ENCODE measurements around the gene B3GAT2. TPM values are rescaled to one million over a fixed set of nuclear protein-coding genes. Genes with fewer than 3 reads are reported as not detected.

Gene B3GAT2
- total RNA-seq, 2 donors from 2014 or later: 0.31 to 0.42 TPM

DNA sequence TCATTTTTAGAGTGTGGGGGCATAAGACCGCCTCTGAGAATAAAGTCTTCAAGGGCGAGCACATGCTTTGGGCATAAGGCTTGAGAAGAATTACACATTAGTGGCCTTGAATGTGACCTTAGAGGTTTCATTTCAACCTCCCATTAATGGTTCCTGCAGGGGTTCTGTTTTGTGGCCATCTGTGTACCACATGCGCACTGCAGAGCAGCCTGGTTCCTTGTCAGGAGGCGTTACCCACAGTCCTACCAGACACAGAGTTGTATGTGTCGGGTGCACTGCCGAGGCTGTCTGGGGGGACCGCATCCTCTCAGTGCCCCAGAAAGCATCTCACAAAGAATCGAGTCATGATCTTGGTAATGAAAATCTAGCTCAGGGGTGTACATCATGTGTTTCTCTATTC lies 115.7 kb downstream of the B3GAT2 start:
- no peak overlapping the region for H3K4me3 ChIP-seq (ENCODE audit: low read length)
- no peaks in the 10 kb centered on the region for H3K27me3 ChIP-seq (ENCODE audit: control insufficient read depth, insufficient read depth, low read length, poor library complexity, severe bottlenecking)
- TF ChIP-seq, protein P1, sequence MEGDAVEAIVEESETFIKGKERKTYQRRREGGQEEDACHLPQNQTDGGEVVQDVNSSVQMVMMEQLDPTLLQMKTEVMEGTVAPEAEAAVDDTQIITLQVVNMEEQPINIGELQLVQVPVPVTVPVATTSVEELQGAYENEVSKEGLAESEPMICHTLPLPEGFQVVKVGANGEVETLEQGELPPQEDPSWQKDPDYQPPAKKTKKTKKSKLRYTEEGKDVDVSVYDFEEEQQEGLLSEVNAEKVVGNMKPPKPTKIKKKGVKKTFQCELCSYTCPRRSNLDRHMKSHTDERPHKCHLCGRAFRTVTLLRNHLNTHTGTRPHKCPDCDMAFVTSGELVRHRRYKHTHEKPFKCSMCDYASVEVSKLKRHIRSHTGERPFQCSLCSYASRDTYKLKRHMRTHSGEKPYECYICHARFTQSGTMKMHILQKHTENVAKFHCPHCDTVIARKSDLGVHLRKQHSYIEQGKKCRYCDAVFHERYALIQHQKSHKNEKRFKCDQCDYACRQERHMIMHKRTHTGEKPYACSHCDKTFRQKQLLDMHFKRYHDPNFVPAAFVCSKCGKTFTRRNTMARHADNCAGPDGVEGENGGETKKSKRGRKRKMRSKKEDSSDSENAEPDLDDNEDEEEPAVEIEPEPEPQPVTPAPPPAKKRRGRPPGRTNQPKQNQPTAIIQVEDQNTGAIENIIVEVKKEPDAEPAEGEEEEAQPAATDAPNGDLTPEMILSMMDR (conservative IDR thresholded peaks at IDR 0.05): no peak
- WGBS, 2 experiments (ENCODE audit: insufficient coverage in 1 of 2, insufficient read length in 1 of 2): 97 to 98% methylated on average over 4 to 8 of the region's 8 CpGs
- peaks cover 6% of the 10 kb centered on the region for H3K36me3 ChIP-seq (ENCODE audit: control insufficient read depth, insufficient read depth, low read length)
- no peak overlapping the region for H3K9ac ChIP-seq (ENCODE audit: extremely low read depth, low read length, poor library complexity, severe bottlenecking)
- no peaks in the 10 kb centered on the region for H3K9me3 ChIP-seq (ENCODE audit: control insufficient read depth, low read length)
- Mint-ChIP-seq H3K9me3 (no peaks in the 10 kb centered on the region), H3K27me3 (ENCODE audit: insufficient read depth) (no peaks in the 10 kb centered on the region), H3K4me1 (no peaks in the 10 kb centered on the region), H3K4me3 (no peak overlapping the region), H3K27ac (no peak overlapping the region), H3K36me3 (ENCODE audit: low read depth) (no peaks in the 10 kb centered on the region)
- H3K27ac ChIP-seq (ENCODE audit: low read depth, low read length): no peak overlapping the region
- no peaks in the 10 kb centered on the region for H3K4me1 ChIP-seq (ENCODE audit: control insufficient read depth, insufficient read depth, low read length)
- DNase-seq: no peak

DNA sequence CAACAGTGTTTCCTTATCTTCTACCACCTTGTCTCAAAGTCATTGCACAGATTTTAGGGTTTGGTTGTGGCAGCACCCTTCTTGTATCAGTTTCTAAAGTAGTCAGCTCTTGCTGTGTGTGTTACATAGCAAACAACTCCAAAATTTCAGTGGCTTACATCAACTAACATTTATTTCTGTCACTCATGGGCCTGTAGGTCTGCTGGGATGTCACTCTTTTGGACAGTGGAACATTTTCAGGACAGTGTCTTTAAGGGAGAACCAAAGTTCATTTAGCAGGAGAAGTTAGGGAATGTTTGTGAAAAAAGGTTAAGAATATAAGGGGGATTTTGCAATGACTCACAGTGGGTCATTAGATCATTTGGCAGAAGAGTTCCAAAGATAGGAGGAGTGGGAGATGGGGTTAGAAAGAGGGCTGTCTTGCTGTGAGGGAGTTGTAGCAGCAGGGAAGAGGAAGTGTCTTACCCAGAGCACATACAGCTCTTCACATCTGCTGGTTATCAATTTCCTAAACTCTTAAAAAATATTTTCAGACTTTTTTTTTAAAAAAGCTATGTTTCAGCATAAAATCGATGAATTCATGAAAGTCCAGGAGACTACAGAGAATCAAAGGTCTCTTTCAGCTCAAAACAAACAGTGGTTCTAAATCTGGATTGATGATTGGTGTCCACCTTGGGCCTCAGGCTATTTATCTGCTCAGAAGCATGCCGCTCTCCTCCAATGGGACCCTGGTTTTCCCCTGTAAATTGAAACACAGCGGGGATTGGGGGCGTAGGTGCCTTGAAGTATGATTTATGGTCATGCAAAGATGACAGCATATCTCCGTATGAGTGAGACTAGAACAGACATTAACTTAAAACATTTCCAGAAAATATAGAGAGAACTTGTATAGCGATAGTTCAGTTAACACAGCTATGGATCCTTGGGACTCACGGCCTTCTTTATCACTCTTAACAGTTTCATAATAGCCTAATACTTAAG lies 117.3 kb downstream of the B3GAT2 start:
- H3K27ac Mint-ChIP-seq: no peak overlapping the region
- Histone ChIP-seq H3K9me3 (ENCODE audit: control insufficient read depth, low read length) (no peaks in the 10 kb centered on the region), H3K27me3 (ENCODE audit: control insufficient read depth, insufficient read depth, low read length, poor library complexity, severe bottlenecking) (no peaks in the 10 kb centered on the region), H3K4me3 (ENCODE audit: low read length) (no peak overlapping the region), H3K36me3 (ENCODE audit: control insufficient read depth, insufficient read depth, low read length) (peaks cover 6% of the 10 kb centered on the region), H3K4me1 (ENCODE audit: control insufficient read depth, insufficient read depth, low read length) (no peaks in the 10 kb centered on the region), H3K27ac (ENCODE audit: low read depth, low read length) (no peak overlapping the region), H3K9ac (ENCODE audit: extremely low read depth, low read length, poor library complexity, severe bottlenecking) (no peak overlapping the region)
- no peaks in the 10 kb centered on the region for H3K36me3 Mint-ChIP-seq (ENCODE audit: low read depth)
- H3K9me3 Mint-ChIP-seq: no peaks in the 10 kb centered on the region
- TF ChIP-seq, protein P1 (conservative IDR thresholded peaks at IDR 0.05): no peak
- DNase-seq: no peak
- H3K4me3 Mint-ChIP-seq: no peak overlapping the region
- H3K4me1 Mint-ChIP-seq: no peaks in the 10 kb centered on the region
- no peaks in the 10 kb centered on the region for H3K27me3 Mint-ChIP-seq (ENCODE audit: insufficient read depth)
- WGBS, 2 experiments (ENCODE audit: insufficient coverage in 1 of 2, insufficient read length in 1 of 2): 94 to 100% methylated on average over 2 to 7 of the region's 7 CpGs

DNA sequence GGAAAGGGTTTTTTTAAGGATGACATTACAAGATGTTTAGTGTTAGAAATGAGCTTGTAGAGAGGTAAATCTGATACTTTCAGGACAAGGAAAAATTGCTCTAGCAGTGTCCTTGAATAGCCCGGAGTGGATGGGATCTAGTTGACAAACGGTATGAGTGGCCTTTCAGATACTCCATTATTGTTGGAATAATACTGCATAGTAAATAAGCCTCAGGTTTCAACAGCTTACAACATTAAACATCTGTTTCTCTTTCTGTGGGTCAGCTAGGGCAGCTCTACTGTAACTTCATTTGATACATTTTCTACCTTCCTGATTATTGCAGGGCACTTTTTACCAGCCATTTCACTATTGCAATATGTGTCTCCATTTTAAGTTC lies 118.0 kb downstream of the B3GAT2 start:
- TF ChIP-seq, protein P1 (conservative IDR thresholded peaks at IDR 0.05): no peak
- H3K4me3 Mint-ChIP-seq: no peak overlapping the region
- H3K9me3 ChIP-seq (ENCODE audit: control insufficient read depth, low read length): no peaks in the 10 kb centered on the region
- H3K9ac ChIP-seq (ENCODE audit: extremely low read depth, low read length, poor library complexity, severe bottlenecking): no peak overlapping the region
- H3K27ac Mint-ChIP-seq: no peak overlapping the region
- H3K4me3 ChIP-seq (ENCODE audit: low read length): no peak overlapping the region
- no peaks in the 10 kb centered on the region for H3K27me3 ChIP-seq (ENCODE audit: control insufficient read depth, insufficient read depth, low read length, poor library complexity, severe bottlenecking)
- H3K27ac ChIP-seq (ENCODE audit: low read depth, low read length): no peak overlapping the region
- no peaks in the 10 kb centered on the region for H3K36me3 Mint-ChIP-seq (ENCODE audit: low read depth)
- H3K36me3 ChIP-seq (ENCODE audit: control insufficient read depth, insufficient read depth, low read length): peaks cover 6% of the 10 kb centered on the region
- no peaks in the 10 kb centered on the region for H3K4me1 ChIP-seq (ENCODE audit: control insufficient read depth, insufficient read depth, low read length)
- no peaks in the 10 kb centered on the region for H3K27me3 Mint-ChIP-seq (ENCODE audit: insufficient read depth)
- WGBS, 2 experiments (ENCODE audit: insufficient coverage in 1 of 2, insufficient read length in 1 of 2): 96% methylated on average over 2 of the region's 2 CpGs; no CpG with 5 or more reads in 1 of the 2 experiments
- no peaks in the 10 kb centered on the region for H3K4me1 Mint-ChIP-seq
- no peaks in the 10 kb centered on the region for H3K9me3 Mint-ChIP-seq
- no peak for DNase-seq
